Colonic mucosa (tissue), 4 donors: ENCODE measurements around the gene TALDO1. TPM values are rescaled to one million over a fixed set of nuclear protein-coding genes. Genes with fewer than 3 reads are reported as not detected.

Experiments used
- DNase-seq: peaks from one replicate; pipeline ENCODE4 v3.0.0-alpha.2; 2020
- H3K27ac ChIP-seq: fragments of 200-600 bp; one replicate; pipeline ENCODE4 v1.8.0; 2021
- H3K27me3 ChIP-seq: fragments of 200-600 bp; one replicate; pipeline ENCODE4 v1.8.0; 2021
- H3K36me3 ChIP-seq: fragments of 200-600 bp; one replicate; pipeline ENCODE4 v1.8.0; 2021
- H3K4me1 ChIP-seq: fragments of 200-600 bp; one replicate; pipeline ENCODE4 v1.8.0; 2021; ENCODE audit warnings: mild to moderate bottlenecking
- H3K4me3 ChIP-seq: fragments of 200-600 bp; one replicate; pipeline ENCODE4 v1.8.0; 2021
- H3K9ac ChIP-seq, 2 donors: one replicate each; pipeline ENCODE4 v1.7.0; 2013; ENCODE audit warnings: control low read depth in 2 of 2, low read depth in 2 of 2, low read length in 2 of 2
- H3K9me3 ChIP-seq: fragments of 200-600 bp; one replicate; pipeline ENCODE4 v1.8.0; 2021
- intact Hi-C: fragments of 100-400 bp; cut with DNase I; formaldehyde crosslinking; loops from one replicate; pipeline ENCODE4 v1.14.1; 2022
- total RNA-seq, 2 donors: library from RNA; stranded (reverse); fragmentation: NEBNext Ultra II Directional in 1 of 2; extraction: Animal tissue kit (Norgen Biotek cat#: 25700) in 1 of 2; gene quantifications; one replicate each; pipeline ENCODE4 v1.2.1, GENCODE V29; 2021
- TF ChIP-seq, protein P1 (sequence below): fragments of 200-600 bp; IDR thresholded peaks from one replicate; pipeline ENCODE4 v1.8.0; 2022; ENCODE audit warnings: antibody characterized with exemption, mild to moderate bottlenecking
- donor health status: healthy.
- donor health status: DM: no; HTN: no; CAD: no.
- donor health status: DM: no; HTN: no; CAD: no.

The TALDO1 gene
- total RNA-seq, 2 donors from 2014 or later, result 195 to 274 TPM

GRCh38 chr11:704781-705645, 42.3 kb upstream of the TALDO1 start:
- H3K27me3 ChIP-seq, result no peaks in the 10 kb centered on the region
- peaks cover 27% of the 10 kb centered on the region for H3K4me1 ChIP-seq
- intact Hi-C loops, result no loop called here
- H3K4me3 ChIP-seq, result peak overlapping the region; percentile 71
- no peaks in the 10 kb centered on the region for H3K9me3 ChIP-seq
- H3K9ac ChIP-seq, result peak overlapping the region; percentile 84 to 91
- peak overlapping the region; percentile 90 for H3K27ac ChIP-seq
- TF ChIP-seq, protein P1, sequence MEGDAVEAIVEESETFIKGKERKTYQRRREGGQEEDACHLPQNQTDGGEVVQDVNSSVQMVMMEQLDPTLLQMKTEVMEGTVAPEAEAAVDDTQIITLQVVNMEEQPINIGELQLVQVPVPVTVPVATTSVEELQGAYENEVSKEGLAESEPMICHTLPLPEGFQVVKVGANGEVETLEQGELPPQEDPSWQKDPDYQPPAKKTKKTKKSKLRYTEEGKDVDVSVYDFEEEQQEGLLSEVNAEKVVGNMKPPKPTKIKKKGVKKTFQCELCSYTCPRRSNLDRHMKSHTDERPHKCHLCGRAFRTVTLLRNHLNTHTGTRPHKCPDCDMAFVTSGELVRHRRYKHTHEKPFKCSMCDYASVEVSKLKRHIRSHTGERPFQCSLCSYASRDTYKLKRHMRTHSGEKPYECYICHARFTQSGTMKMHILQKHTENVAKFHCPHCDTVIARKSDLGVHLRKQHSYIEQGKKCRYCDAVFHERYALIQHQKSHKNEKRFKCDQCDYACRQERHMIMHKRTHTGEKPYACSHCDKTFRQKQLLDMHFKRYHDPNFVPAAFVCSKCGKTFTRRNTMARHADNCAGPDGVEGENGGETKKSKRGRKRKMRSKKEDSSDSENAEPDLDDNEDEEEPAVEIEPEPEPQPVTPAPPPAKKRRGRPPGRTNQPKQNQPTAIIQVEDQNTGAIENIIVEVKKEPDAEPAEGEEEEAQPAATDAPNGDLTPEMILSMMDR, result no peak
- H3K36me3 ChIP-seq, result no peaks in the 10 kb centered on the region
- DNase-seq, result peak; percentile 90

DNA sequence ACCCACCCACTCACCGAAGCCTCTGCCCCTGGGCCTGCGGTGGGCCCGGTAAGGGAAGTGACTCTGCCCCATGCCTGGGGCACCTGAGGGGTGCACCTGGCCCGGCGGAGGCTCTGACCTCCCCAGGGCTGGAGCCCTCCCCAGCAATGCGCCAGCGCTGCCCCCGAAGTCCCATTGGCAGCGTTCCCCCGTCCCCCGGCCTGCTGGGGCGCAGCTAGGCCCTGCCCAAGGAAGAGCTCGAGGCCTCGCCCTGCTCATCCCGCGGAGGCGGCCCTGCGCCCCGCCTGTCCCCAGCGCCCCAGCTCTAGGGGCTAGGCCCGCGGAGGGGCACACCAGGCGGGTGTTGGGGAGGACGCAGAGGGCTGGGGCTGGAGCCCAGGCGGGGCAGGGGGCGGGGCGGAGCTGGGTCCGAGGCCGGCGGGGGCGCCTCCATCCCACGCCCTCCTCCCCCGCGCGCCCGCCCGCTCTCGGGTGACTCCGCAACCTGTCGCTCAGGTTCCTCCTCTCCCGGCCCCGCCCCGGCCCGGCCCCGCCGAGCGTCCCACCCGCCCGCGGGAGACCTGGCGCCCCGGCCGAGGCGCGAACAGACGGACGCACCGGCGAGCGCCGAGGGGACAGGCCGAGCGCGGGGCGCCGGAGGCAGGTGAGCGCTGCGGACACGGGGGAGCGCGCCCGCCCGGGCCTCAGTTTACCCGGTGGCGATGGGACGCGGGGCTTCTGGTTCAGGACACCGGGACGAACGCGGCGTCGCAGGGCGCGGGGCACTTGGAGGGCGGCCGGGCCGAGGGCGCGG, 41.4 kb upstream of the TALDO1 start, which contains the start of gene EPS8L2:
Gene EPS8L2, plus strand, starts transcription at position 586 of the 793 bp plus-strand sequence. CDS start 3,177 bp downstream, outside the sequence.
- DNase-seq, result peak; percentile 92
- TF ChIP-seq, protein P1, result no peak
- no peaks in the 10 kb centered on the region for H3K9me3 ChIP-seq
- intact Hi-C loops, result no loop called here
- peak within 1 kb of the TSS; percentile 84 to 96 for H3K9ac ChIP-seq
- H3K4me3 ChIP-seq, result peak within 1 kb of the TSS; percentile 71
- no peaks in the 10 kb centered on the region for H3K36me3 ChIP-seq
- peak within 1 kb of the TSS; percentile 90 for H3K27ac ChIP-seq
- peaks cover 29% of the 10 kb centered on the region for H3K4me1 ChIP-seq
- H3K27me3 ChIP-seq, result no peaks in the 10 kb centered on the region

GRCh38 chr11:706439-706956, 40.8 kb upstream of the TALDO1 start:
- H3K9ac ChIP-seq, result peak overlapping the region; percentile 79 to 96
- no peaks in the 10 kb centered on the region for H3K27me3 ChIP-seq
- no peaks in the 10 kb centered on the region for H3K9me3 ChIP-seq
- intact Hi-C loops, result no loop called here
- peak overlapping the region; percentile 90 for H3K27ac ChIP-seq
- H3K36me3 ChIP-seq, result no peaks in the 10 kb centered on the region
- TF ChIP-seq, protein P1, result no peak
- H3K4me1 ChIP-seq, result peaks cover 30% of the 10 kb centered on the region
- peak; percentile 54 for DNase-seq
- peak overlapping the region; percentile 71 for H3K4me3 ChIP-seq

GRCh38 chr11:706957-707816, 40.1 kb upstream of the TALDO1 start:
- Histone ChIP-seq H3K4me3 (peak overlapping the region; percentile 71), H3K4me1 (peaks cover 30% of the 10 kb centered on the region), H3K36me3 (no peaks in the 10 kb centered on the region), H3K27ac (peak overlapping the region; percentile 90), H3K9ac (peak overlapping the region; percentile 79 to 96), H3K27me3 (no peaks in the 10 kb centered on the region), H3K9me3 (no peaks in the 10 kb centered on the region)
- intact Hi-C loops, result no loop called here
- TF ChIP-seq, protein P1, result no peak
- peak; percentile 74 for DNase-seq
